Esophagus muscularis mucosa (tissue), 4 donors: ENCODE measurements around the gene RASAL2. TPM values are rescaled to one million over a fixed set of nuclear protein-coding genes. Genes with fewer than 3 reads are reported as not detected.

ENCODE experiments used
- DNase-seq: peaks from one replicate; pipeline ENCODE4 v3.0.0-alpha.2; 2017; ENCODE audit errors: extremely low spot score
- H3K27ac ChIP-seq, 4 donors: fragments of 200-600 bp; sonication (generic); replicated peaks in 1 of 4; 1 replicate in 3 of 4; 2 replicates in 1 of 4; pipeline ENCODE4 v1.5.1; 2016 to 2019; ENCODE audit warnings: mild to moderate bottlenecking in 1 of 4
- H3K27me3 ChIP-seq, 4 donors: fragments of 200-600 bp; sonication (generic); one replicate each; pipeline versions ENCODE4 v1.5.1 to v1.6.0; 2016 to 2019
- H3K36me3 ChIP-seq, 4 donors: fragments of 200-600 bp; sonication (generic); one replicate each; pipeline ENCODE4 v1.5.1; 2016 to 2019
- H3K4me1 ChIP-seq, 4 donors: fragments of 200-600 bp; sonication (generic); one replicate each; pipeline ENCODE4 v1.5.1; 2016 to 2019
- H3K4me3 ChIP-seq, 4 donors: fragments of 200-600 bp; sonication (generic); 1 replicate in 2 of 4; 2 replicates in 2 of 4; pipeline ENCODE4 v1.5.1; 2016 to 2019; ENCODE audit warnings: mild to moderate bottlenecking in 4 of 4, moderate library complexity in 1 of 4
- H3K9me3 ChIP-seq, 4 donors: fragments of 200-600 bp; sonication (generic); 1 replicate in 3 of 4; 2 replicates in 1 of 4; pipeline ENCODE4 v1.5.1; 2016 to 2019
- EP300 ChIP-seq: sonication (generic); formaldehyde crosslinking; IDR thresholded peaks from one replicate; pipeline ENCODE4 v1.6.1; 2017; ENCODE audit warnings: antibody characterized with exemption
- POLR2A ChIP-seq: fragments of 450-650 bp; IDR thresholded peaks from one replicate; pipeline ENCODE4 v1.6.1; 2017; ENCODE audit warnings: antibody characterized with exemption, moderate library complexity, mild to moderate bottlenecking, low read depth
- POLR2AphosphoS5 ChIP-seq, 2 donors: sonication (generic); formaldehyde crosslinking; IDR thresholded peaks; one replicate each; pipeline ENCODE4 v1.6.1; 2017; ENCODE audit warnings: antibody characterized with exemption in 2 of 2
- WGBS: methylation state at CpG from one replicate; pipeline ENCODE4 v1.1.5; 2018; 5-methylcytosine and 5-hydroxymethylcytosine counted together
- intact Hi-C: fragments of 100-400 bp; cut with DNase I; formaldehyde crosslinking; loops from one replicate; pipeline ENCODE4 v1.15.1; 2023
- total RNA-seq, 4 donors: library from RNA; depleted of rRNA; stranded (reverse); fragments of >200 nt; gene quantifications; one replicate each; pipeline versions ENCODE4 v1.1.0 to v1.2.1, GENCODE V29; 2016
- TF ChIP-seq, protein P1 (sequence below), 3 experiments: fragments of 200-600 bp in 2 of 3; fragments of 450-650 bp in 1 of 3; sonication (generic) in 2 of 3; IDR thresholded peaks; one replicate each; pipeline ENCODE4 v1.5.1; 2017 to 2019; ENCODE audit warnings: antibody characterized with exemption in 3 of 3, mild to moderate bottlenecking in 2 of 3, moderate library complexity in 1 of 3

Gene RASAL2
- total RNA-seq, 4 donors from 2014 or later: 11.6 to 30.0 (median 22.3) TPM

DNA sequence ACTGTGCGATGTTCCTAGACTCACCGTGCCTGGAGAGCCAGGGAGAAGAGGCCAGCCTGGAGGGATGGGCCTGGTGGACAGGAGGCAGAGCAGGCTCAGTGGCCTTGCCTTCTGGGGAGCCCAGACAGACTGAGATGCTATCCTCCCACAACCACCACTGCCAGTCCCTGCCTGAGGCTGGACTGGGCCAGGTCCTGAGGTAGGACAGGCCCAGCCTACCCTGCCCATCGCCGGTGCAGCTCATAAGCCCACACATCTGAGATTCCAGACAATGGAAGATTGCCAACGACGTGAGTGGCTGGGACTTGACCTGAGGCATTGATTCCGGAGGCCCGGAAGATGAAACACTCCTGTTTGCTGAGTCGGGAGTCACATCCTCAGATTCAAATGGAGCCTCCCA, 397.1 kb downstream of the RASAL2 start:
- TF ChIP-seq EP300: no peak
- TF ChIP-seq POLR2AphosphoS5 (IDR thresholded peaks at IDR 0.05): no peak
- TF ChIP-seq POLR2A: no peak
- TF ChIP-seq, protein P1, sequence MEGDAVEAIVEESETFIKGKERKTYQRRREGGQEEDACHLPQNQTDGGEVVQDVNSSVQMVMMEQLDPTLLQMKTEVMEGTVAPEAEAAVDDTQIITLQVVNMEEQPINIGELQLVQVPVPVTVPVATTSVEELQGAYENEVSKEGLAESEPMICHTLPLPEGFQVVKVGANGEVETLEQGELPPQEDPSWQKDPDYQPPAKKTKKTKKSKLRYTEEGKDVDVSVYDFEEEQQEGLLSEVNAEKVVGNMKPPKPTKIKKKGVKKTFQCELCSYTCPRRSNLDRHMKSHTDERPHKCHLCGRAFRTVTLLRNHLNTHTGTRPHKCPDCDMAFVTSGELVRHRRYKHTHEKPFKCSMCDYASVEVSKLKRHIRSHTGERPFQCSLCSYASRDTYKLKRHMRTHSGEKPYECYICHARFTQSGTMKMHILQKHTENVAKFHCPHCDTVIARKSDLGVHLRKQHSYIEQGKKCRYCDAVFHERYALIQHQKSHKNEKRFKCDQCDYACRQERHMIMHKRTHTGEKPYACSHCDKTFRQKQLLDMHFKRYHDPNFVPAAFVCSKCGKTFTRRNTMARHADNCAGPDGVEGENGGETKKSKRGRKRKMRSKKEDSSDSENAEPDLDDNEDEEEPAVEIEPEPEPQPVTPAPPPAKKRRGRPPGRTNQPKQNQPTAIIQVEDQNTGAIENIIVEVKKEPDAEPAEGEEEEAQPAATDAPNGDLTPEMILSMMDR (IDR thresholded peaks at IDR 0.05): no peak
- Histone ChIP-seq H3K27ac (no peak overlapping the region), H3K4me1 (peaks cover 5 to 15% (median 13%) of the 10 kb centered on the region in 4 donors), H3K4me3 (no peak overlapping the region), H3K9me3 (no peaks in the 10 kb centered on the region), H3K36me3 (no peaks in the 10 kb centered on the region), H3K27me3 (peaks cover 0 to 19% (median 0%) of the 10 kb centered on the region in 4 donors)
- 80% methylated on average over 7 of the region's 9 CpGs for whole genome bisulfite sequencing
- intact Hi-C loops: no loop called here
- DNase-seq: no peak

DNA sequence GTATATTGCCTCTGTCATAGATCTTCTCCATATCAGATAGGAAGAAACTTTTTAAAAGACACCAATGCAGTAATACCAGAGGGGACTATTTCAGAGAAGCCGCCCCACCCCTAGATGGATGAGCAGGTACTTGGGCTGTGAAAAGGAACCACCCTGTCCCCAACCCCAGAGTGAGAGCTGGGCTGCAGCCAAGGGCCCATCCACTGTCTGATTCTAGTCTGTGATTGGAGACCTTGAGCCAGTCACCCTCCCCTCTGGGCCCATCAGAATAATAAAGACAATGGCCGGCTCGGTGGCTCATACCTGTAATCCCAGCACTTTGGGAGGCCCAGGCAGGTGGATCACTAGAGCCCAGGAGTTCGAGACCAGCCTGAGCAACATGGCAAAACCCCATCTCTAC, 397.8 kb downstream of the RASAL2 start:
- Histone ChIP-seq H3K9me3 (no peaks in the 10 kb centered on the region), H3K36me3 (no peaks in the 10 kb centered on the region), H3K4me1 (peaks cover 4 to 7% (median 5%) of the 10 kb centered on the region in 4 donors), H3K27me3 (peaks cover 0 to 16% (median 0%) of the 10 kb centered on the region in 4 donors), H3K27ac (no peak overlapping the region), H3K4me3 (no peak overlapping the region)
- intact Hi-C loops: no loop called here
- no peak for DNase-seq
- 93% methylated on average over 4 of the region's 4 CpGs for WGBS
- TF ChIP-seq EP300: no peak
- no peak for TF ChIP-seq POLR2AphosphoS5 (IDR thresholded peaks at IDR 0.05)
- TF ChIP-seq, protein P1 (IDR thresholded peaks at IDR 0.05): no peak
- no peak for TF ChIP-seq POLR2A

DNA sequence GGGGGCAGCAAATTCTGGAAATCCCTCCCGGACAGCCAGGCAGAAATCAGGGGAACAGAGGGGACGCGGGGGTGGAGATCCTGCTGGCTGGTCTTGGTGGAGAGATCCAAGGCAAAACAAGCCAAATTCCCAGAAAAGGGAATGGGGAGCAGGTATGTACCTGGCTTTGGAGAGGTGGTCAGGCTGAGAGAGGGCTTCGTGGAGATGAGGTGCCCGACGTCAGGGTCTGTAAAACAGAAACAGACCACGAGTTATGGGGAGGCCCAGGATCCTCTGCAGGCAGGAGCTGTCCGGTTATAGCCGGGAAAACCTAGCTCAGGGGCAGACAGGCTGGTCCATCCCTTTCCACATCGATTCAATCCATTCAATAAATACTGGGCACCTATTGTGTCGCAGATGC, 398.4 kb downstream of the RASAL2 start:
- WGBS: 92% methylated on average over 11 of the region's 11 CpGs
- DNase-seq: no peak
- Histone ChIP-seq H3K4me3 (no peak overlapping the region), H3K4me1 (peaks cover 0 to 1% (median 0%) of the 10 kb centered on the region in 4 donors), H3K9me3 (no peaks in the 10 kb centered on the region), H3K36me3 (no peaks in the 10 kb centered on the region), H3K27me3 (peaks cover 0 to 10% (median 0%) of the 10 kb centered on the region in 4 donors), H3K27ac (no peak overlapping the region)
- TF ChIP-seq EP300 (no peak), POLR2A (no peak), POLR2AphosphoS5 (IDR thresholded peaks at IDR 0.05) (no peak)
- TF ChIP-seq, protein P1 (IDR thresholded peaks at IDR 0.05): no peak
- intact Hi-C loops: no loop called here

- intact Hi-C loops: no loop called here
- 90% methylated on average over 15 of the region's 16 CpGs for WGBS
- H3K9me3 ChIP-seq: no peaks in the 10 kb centered on the region
- no peak for DNase-seq
- H3K36me3 ChIP-seq: no peaks in the 10 kb centered on the region
- H3K27me3 ChIP-seq: peaks cover 0 to 2% (median 0%) of the 10 kb centered on the region in 4 donors
- no peak overlapping the region for H3K4me3 ChIP-seq
- no peaks in the 10 kb centered on the region for H3K4me1 ChIP-seq
- no peak overlapping the region for H3K27ac ChIP-seq
- TF ChIP-seq POLR2A (no peak), EP300 (no peak), POLR2AphosphoS5 (IDR thresholded peaks at IDR 0.05) (no peak)
- TF ChIP-seq, protein P1 (IDR thresholded peaks at IDR 0.05): no peak
These were observed 399.4 kb downstream of the RASAL2 start for GRCh38 chr1:178493301-178493741.

DNA sequence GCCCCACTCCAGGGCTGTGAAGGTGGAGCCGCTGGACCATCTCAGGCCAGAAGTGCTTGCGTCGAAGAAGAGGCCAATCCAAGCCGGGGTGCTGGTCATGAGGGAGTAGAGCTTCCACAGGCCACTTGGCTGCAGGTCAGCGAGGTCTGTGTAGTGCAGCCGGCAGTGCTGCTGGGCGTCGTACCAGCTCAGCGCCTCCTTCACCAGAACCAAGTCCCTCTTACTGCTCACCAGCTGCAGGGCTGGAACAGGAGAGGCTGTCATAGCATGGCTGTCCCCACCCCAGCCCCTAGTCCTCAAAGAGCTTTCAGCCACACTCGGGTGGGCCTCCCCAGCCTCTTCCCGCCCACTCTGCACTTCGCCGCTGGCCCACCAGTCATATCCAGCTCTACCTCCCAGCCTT, 400.7 kb downstream of the RASAL2 start:
- H3K4me3 ChIP-seq: no peak overlapping the region

More for the DNA sequence above, 400.7 kb downstream of the RASAL2 start:
- H3K27ac ChIP-seq: no peak overlapping the region
- 97% methylated on average over 10 of the region's 13 CpGs for WGBS
- TF ChIP-seq, protein P1 (IDR thresholded peaks at IDR 0.05): no peak
- no peak for TF ChIP-seq EP300
- no peak for TF ChIP-seq POLR2A
- no peak for TF ChIP-seq POLR2AphosphoS5 (IDR thresholded peaks at IDR 0.05)
- H3K4me1 ChIP-seq: no peaks in the 10 kb centered on the region
- intact Hi-C loops: no loop called here
- DNase-seq: no peak
- no peaks in the 10 kb centered on the region for H3K9me3 ChIP-seq
- no peaks in the 10 kb centered on the region for H3K27me3 ChIP-seq
- no peaks in the 10 kb centered on the region for H3K36me3 ChIP-seq
